ENCODE data around the gene FRMD5.
"Not testable (repeated sequence)": the region's sequence is repeated elsewhere in the genome, so short reads cannot be mapped to it uniquely, and the experiment has no call there.

Gene FRMD5

DNA sequence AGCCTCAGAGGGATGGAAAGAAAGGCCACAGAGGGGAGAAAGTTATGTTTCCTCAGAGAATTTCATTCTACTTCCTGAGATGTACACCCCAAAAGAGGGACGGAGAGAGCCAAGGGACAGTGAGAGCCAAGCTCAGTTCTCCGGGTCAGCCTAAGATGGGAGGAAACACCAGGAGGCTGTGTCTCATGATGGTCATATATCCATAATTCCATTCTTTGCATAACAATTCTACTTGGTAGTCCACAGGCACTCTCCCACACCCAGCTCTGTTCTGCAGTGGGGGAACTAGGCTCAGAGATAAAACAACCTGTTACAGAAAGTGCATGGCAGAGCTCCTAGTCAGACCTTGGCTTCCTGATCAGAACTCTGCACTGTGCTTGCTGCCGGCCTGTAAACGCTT, 313.8 kb downstream of the FRMD5 start:
- peak; percentile 20 for DNase-seq

- DNase-seq, result peak; percentile 34
Measured at GRCh38 chr15:43880406-43881194, 314.5 kb downstream of the FRMD5 start.

- DNase-seq, result no peak
Measured at GRCh38 chr15:43879386-43880355, 315.4 kb downstream of the FRMD5 start.

- DNase-seq, result no peak
Measured at GRCh38 chr15:43878446-43878845, 316.6 kb downstream of the FRMD5 start.

DNA sequence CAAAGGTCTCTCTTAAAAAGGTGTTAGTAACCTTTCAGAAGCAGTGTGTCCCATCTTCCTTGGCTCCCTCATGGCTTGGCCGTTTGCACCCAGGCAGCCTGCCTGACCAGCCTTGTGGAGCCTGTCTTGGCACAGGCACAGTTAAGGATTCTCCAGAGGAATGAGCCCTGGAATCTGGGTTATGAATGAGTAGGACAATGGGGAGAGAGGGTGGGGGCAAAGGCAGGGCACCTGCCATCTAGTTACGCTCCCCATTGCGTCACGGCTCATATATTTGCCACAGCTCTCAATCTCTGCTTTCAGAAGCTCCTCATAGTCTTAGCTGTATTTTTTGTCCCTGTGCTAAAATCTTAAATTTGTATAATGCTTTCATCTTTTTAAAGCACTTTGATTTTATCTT, 317.7 kb downstream of the FRMD5 start:
- DNase-seq, result no peak

GRCh38 chr15:43876872-43877271, 318.2 kb downstream of the FRMD5 start:
- no peak for DNase-seq

DNA sequence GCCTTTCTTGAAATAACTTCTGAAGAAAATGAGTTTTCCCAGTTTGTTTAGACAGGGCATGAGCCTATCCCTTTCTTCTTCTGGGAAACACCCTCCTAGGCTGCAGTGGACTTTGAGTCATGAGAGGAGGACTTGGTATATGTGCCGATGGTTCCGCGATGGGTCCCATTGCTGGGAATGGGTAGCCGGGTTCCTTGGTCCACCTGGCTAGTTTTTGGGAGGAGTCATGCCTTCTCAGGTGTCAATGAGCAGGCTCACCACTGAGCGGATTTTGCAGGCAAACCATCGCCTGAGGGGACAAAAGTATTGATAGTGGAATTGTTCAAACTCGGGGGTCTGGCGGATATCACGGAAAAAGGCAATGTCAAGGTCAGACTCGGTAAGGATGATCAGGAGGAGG, 321.4 kb downstream of the FRMD5 start:
- no peak for DNase-seq

DNA sequence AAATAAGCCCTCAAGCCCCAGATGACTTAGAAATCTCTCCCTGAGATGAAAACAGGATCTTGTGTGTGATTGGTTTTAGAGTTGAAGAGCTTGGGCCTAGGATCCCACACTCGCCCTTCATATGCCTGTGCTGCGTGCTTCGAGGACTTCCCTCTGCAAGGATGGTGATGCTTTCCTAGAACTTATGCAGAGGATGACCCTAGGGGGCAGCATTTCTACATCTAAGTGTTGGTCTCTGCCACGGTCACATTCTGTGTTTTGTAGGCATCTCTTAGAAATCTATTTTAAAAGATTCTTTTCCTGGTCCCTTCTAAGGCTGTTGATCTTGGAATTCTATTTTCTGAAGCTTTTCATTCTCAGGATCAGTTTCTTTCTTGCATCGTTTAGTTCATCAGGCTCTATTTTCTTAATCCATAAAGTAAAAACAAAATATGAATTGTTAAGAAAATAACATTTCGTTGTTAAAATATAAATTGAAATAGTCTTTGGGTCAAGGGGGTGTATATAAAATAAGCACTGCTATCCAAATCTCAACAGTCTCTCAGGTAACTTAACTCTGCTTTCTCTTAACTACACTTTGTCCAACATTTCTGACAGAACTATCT, 322.6 kb downstream of the FRMD5 start:
- DNase-seq, result no peak

DNA sequence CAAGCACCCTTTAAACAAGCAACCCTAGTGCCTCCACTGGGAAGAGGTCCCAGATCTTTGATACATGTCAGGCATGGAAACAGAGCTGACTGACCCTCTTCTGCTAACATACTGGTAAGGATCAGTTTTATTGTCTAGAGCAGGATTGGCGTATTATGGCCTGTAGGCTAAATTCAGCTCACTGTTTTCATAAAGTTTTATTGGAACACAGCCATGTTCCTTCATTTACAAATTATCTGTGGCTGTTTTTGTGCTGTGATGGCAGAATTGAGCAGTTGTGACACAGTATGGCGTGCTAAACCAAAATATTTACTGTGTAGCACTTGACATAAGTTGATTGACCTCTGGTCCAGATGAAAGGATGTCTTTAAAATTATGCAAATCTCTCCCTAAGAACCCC, 323.2 kb downstream of the FRMD5 start:
- no peak for DNase-seq

DNA sequence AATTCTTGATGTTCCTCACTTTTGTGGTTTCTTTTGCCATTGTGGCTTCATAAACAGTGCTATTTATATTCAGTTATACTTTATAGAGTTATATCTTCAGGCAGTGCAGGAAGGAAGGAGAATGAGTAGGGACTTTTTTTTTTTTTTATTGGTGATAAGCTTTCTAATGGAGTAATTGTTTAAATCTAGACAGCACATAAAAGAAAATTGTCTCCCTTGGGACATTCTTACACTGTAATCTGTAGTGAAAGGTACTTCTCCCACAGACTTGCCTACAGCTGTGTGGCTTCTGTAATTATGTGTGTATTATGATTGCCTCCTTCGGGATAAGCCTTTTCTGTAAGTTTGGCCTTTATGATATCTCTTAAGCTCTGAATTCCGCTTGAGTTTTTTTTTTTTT, 326.7 kb downstream of the FRMD5 start:
- DNase-seq, result no peak

GRCh38 chr15:43867096-43867495, 328.0 kb downstream of the FRMD5 start:
- no peak for DNase-seq

GRCh38 chr15:43866636-43867035, 328.4 kb downstream of the FRMD5 start:
- DNase-seq, result not testable (repeated sequence)

GRCh38 chr15:43859546-43859945, 335.5 kb downstream of the FRMD5 start:
- no peak for DNase-seq

DNA sequence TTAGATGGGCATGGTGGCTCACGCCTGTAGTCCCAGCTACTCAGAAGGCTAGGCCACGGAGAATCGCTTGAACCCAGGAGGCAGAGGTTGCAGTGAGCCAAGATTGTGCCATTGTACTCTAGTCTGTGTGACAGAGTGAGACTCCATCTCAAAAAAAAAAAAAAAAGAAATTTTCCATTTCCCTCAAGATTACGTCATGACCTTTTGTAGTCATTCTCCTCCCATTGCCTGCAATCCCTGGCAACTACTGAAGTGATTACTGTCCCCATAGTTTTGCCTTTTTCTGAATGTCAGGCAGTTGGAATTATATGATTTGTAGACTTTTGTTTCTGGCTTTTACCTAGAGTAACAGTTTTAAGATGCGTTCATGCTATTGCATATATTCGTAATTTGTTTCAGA, 340.3 kb downstream of the FRMD5 start:
- no peak for DNase-seq

DNA sequence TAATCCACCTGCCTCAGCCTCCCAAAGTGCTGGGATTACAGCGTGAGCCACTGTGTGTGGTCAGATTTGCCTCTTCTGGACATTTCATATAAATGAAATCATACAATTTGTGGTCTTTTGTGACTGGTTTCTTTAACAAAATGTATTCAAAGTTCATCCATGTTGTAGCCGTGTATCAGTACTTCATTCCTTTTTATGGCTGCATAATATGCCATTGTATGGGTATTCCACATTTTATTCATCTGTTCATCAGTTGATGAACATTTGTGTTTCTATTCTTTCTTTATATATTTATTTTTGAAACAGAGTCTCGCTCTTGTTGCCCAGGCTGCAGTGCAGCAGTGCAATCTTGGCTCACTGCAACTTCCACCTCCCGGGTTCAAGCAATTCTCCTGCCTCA, 342.5 kb downstream of the FRMD5 start:
- no peak for DNase-seq

- no peak for DNase-seq
Measured at GRCh38 chr15:43851251-43851650, 343.8 kb downstream of the FRMD5 start.

GRCh38 chr15:43845421-43845820, 349.6 kb downstream of the FRMD5 start:
- DNase-seq, result no peak

DNA sequence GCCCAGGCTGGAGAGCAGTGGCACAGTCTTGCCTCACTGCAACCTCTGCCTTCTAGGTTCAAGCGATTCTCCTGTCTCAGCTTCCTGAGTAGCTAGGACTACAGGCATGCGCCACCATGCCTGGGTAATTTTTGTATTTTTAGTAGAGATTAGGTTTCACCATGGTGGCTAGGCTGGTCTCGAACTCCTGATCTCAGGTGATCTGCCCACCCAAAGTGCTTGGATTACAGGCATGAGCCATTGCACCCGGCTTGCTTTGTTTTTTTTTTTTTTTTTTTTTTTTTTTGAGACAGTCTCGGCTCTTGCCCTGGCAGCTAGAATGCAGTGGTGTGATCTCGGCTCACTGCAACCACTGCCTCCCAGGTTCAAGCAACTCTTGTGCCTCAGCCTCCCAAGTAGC, 362.6 kb downstream of the FRMD5 start:
- not testable (repeated sequence) for DNase-seq

DNA sequence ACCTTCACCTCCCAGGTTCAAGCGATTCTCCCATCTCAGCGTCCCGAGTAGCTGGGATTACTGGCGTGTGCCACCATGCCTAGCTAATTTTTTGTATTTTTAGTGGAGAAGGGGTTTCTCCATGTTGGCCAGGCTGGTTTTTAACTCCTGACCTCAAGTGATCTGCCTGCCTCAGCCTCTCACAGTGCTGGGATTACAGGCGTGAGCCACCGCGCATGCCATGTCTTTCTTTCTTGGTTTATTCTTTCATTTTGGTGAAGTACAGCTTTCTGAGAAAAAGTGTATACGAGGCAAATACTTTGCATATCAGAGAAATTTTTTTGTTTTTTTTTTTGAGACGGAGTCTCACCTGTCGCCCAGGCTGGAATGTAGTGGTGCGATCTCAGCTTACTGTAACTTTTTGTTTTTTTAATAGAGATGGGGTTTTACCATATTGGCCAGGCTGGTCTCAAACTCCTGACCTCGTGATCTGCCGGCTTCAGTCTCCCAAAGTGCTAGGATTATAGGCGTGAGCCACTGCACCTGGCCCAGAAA, 363.5 kb downstream of the FRMD5 start:
- not testable (repeated sequence) for DNase-seq

- DNase-seq, result not testable (repeated sequence)
Measured at GRCh38 chr15:43830691-43831275, 364.3 kb downstream of the FRMD5 start.

DNA sequence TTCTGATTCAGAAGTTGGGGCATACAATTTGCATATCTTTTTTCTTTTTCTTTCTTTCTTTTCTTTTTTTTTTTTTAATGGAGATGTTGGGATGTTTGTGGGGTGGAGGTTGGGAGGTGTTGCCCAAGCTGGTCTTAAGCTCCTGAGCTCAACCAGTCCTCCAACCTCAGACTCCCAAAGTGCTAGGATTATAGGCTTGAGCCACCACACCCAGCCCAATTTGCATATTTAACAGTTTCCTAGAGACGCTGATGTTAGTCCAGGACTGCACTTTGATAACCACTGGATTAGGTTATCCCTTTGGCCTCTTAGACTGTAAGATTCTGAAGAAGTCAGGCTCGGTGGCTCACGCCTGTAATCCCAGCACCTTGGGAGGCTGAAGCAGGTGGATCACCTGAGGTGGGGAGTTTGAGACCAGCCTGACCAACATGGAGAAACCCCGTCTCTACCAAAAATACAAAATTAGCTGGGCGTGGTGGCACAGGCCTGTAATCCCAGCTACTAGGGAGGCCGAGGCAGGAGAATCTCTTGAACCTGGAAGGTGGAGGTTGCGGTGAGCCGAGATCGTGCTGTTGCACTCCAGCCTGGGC, 365.0 kb downstream of the FRMD5 start:
- not testable (repeated sequence) for DNase-seq

- no peak for DNase-seq
Measured at GRCh38 chr15:43828061-43828657, 366.9 kb downstream of the FRMD5 start.

Data from activated CD8-positive, alpha-beta memory T cell treated with anti-CD3 and anti-CD28 coated beads, Interleukin-2, amount 50 U/mL, for 48 hours (primary cell).